Activated T-helper 9 cell treated with anti-CD3 and anti-CD28 coated beads, Interleukin-2, amount 50 U/mL, for 16 hours (primary cell): ENCODE results near the gene RLIM.

ENCODE experiments used
- DNase-seq: peaks from one replicate; pipeline ENCODE4 v3.0.0-alpha.2; 2020; ENCODE audit warnings: low read depth

The RLIM gene

DNA sequence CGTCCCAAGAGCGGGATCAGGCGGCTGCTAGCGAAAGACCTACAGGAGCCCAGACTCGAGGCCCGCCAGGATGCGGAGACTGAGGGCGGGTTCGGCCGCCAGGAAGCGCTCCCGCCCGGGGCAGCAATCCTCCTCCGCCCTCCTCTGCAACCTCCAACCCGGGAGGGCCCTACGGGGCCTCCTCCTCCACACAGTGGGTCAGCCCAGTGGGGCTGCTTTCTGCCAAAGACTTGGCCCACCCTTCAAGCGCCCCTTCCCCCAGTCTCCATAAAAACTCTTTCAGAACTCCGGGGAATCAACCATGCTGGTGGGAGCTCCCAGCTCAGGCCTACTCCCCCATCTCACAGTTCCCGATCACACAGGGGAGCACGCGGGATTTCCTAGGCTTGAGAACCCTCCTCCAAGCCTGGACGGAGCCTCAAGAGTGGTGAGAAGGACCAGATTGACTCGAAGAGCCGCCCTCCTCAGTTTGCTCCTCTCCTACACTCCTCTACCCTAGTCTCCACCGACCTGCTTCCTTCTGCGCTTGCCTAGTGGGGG is 77.5 kb downstream of the RLIM start:
- no peak for DNase-seq

DNA sequence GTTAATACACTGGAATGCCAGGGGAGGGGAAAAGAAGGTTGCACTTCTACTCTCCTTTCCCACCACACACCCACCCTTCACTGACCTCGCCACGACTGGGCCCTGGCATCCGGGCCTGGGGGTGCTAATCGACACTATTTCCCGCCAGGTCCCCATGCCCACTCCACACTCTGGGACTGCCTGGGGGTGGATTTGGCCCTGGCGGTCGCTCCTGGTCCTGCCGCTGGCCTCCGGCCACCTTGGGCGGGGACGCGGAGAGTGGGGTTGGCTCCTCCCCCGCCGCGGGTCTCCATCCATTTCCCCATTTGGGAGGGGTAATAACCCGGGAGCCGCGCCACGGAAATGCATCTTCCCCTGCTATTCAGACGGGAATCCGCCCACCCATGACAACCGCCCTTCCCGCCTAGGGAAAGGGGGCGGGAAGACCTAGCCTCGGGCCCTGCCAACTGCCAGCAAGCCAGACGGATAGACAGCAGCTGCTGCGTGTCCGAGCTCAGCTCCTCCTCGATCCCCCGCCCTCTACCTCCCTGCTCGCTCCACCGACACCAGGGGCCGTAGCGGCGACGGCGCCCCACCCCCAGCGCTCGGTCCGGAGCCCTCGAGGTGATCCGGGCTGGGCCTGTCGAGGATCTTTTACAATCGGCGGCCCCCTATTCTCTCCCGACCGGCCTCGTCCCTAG is 78.1 kb downstream of the RLIM start:
- peak; percentile 12 for DNase-seq

DNA sequence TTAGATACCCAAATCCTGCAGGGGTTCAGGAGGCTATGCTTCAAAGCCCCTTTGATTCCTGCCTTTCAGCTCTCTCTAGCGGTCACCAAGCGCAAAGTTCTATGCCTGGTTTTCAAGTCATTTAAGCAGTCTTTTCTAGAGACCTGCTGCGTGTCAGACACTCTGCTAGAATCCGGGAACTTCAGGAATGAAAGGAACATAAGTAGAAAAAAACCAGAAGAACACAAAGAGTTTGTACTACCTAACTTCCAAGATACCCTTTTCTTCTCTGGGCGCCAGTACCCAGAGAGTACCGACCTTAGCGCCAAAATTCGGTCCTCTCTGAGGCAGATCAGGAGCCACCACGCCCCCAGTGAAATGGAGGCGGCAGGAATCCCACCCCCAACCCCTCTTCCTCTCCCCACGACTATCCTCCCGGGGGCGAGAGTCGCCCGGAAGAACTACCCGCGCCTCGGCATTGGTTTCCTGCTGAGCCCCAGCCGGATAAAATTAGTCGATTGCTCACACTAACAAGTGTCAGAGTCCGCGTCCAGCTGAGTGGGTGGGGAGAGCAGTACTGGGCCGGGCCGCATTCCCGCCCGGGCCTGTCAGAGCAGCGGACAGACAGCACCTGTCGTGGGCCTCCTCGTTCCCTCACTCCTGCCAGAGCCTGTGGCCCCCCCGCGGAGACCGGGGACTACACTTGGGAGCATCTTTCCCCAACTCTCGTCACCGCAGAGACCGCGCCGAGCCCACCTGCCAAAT is 78.8 kb downstream of the RLIM start:
- no peak for DNase-seq
